ENCODE results near the gene GID4.

- TF ChIP-seq POLR2A (IDR thresholded peaks at IDR 0.05), result no peak
- TF ChIP-seq, protein P1, sequence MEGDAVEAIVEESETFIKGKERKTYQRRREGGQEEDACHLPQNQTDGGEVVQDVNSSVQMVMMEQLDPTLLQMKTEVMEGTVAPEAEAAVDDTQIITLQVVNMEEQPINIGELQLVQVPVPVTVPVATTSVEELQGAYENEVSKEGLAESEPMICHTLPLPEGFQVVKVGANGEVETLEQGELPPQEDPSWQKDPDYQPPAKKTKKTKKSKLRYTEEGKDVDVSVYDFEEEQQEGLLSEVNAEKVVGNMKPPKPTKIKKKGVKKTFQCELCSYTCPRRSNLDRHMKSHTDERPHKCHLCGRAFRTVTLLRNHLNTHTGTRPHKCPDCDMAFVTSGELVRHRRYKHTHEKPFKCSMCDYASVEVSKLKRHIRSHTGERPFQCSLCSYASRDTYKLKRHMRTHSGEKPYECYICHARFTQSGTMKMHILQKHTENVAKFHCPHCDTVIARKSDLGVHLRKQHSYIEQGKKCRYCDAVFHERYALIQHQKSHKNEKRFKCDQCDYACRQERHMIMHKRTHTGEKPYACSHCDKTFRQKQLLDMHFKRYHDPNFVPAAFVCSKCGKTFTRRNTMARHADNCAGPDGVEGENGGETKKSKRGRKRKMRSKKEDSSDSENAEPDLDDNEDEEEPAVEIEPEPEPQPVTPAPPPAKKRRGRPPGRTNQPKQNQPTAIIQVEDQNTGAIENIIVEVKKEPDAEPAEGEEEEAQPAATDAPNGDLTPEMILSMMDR (IDR thresholded peaks at IDR 0.05 in 4 of 5, conservative IDR thresholded peaks at IDR 0.05 in 1 of 5), result no peak
Measured at GRCh38 chr17:18107971-18108370, 68.8 kb downstream of the GID4 start.
